IPS-18c (cell line): ENCODE results near the gene KLHL28.

Experiments
- H3K4me3 ChIP-seq: 2 replicates; pipeline ENCODE4 v1.7.0; 2013; ENCODE audit warnings: low read depth, mild to moderate bottlenecking, low read length, moderate library complexity; ENCODE audit not compliant: insufficient read depth
- H3K9me3 ChIP-seq: one replicate; pipeline ENCODE4 v1.6.1; 2013; ENCODE audit warnings: mild to moderate bottlenecking, low read length, moderate library complexity; ENCODE audit not compliant: control insufficient read depth, insufficient read depth

KLHL28 gene

GRCh38 chr14:44880791-44881190 is 81.0 kb downstream of the KLHL28 start:
- Histone ChIP-seq H3K9me3 (no peaks in the 10 kb centered on the region), H3K4me3 (no peak overlapping the region)
